HepG2 (cell line): ENCODE data around the gene SLC23A2. TPM values are rescaled to one million over a fixed set of nuclear protein-coding genes. Genes with fewer than 3 reads are reported as not detected.

ENCODE experiments used
- ASH2L ChIP-seq: fragments of 300-600, 200-600 bp; sonication (generic); IDR thresholded peaks from 2 replicates; pipeline ENCODE4 v1.7.0; 2017; ENCODE audit warnings: low read depth, mild to moderate bottlenecking, moderate library complexity, mixed read lengths, low read length; ENCODE audit not compliant: insufficient read length
- ATF6 ChIP-seq: sonication (generic); formaldehyde crosslinking; conservative IDR thresholded peaks from 2 replicates; pipeline ENCODE4 v1.4.0; 2020; ENCODE audit warnings: missing genetic modification reagents
- CHD4 ChIP-seq: fragments of 200-600 bp; sonication (generic); IDR thresholded peaks from 2 replicates; pipeline ENCODE4 v1.7.0; 2017; ENCODE audit warnings: mild to moderate bottlenecking, low read length, borderline replicate concordance
- CSRNP1 ChIP-seq: sonication (generic); formaldehyde crosslinking; IDR thresholded peaks from 2 replicates; pipeline ENCODE4 v1.8.1; 2023; ENCODE audit warnings: mild to moderate bottlenecking, missing genetic modification reagents
- DR1 ChIP-seq: sonication (generic); formaldehyde crosslinking; IDR thresholded peaks from 2 replicates; pipeline ENCODE4 v1.8.0; 2021; ENCODE audit warnings: mild to moderate bottlenecking, missing genetic modification reagents, inconsistent platforms
- FUBP1 ChIP-seq: sonication (generic); formaldehyde crosslinking; IDR thresholded peaks from 2 replicates; pipeline ENCODE4 v1.5.1; 2020; ENCODE audit warnings: missing genetic modification reagents, mild to moderate bottlenecking, borderline replicate concordance
- HCFC1 ChIP-seq: fragments of 150-350 bp; IDR thresholded peaks from 2 replicates; pipeline ENCODE4 v1.6.1; 2014; ENCODE audit warnings: low read depth, low read length
- MIXL1 ChIP-seq: IDR thresholded peaks from 2 replicates; pipeline ENCODE4 v1.6.1; 2016
- MZF1 ChIP-seq: sonication (generic); formaldehyde crosslinking; IDR thresholded peaks from 2 replicates; pipeline ENCODE4 v1.8.1; 2023; ENCODE audit warnings: mild to moderate bottlenecking, missing genetic modification reagents, borderline replicate concordance
- NPAS2 ChIP-seq: sonication (generic); formaldehyde crosslinking; IDR thresholded peaks from 2 replicates; pipeline ENCODE4 v1.8.0; 2022; ENCODE audit warnings: mild to moderate bottlenecking, missing genetic modification reagents, borderline replicate concordance
- PPARG ChIP-seq: conservative IDR thresholded peaks from 2 replicates; pipeline ENCODE4 v1.6.1; 2016; ENCODE audit warnings: missing biosample characterization, missing genetic modification reagents
- RFXANK ChIP-seq: IDR thresholded peaks from 2 replicates; pipeline ENCODE4 v1.6.1; 2016
- SRSF9 ChIP-seq: fragments of 200-400 bp; formaldehyde crosslinking; IDR thresholded peaks from 2 replicates; pipeline ENCODE4 v1.6.1; 2018; ENCODE audit warnings: borderline replicate concordance, mild to moderate bottlenecking, low read depth, low read length; ENCODE audit not compliant: insufficient read depth, poor library complexity, severe bottlenecking
- YEATS2 ChIP-seq: sonication (generic); formaldehyde crosslinking; IDR thresholded peaks from 2 replicates; pipeline ENCODE4 v1.4.0; 2020; ENCODE audit warnings: missing genetic modification reagents, borderline replicate concordance
- ZBTB4 ChIP-seq: sonication (generic); formaldehyde crosslinking; IDR thresholded peaks from 2 replicates; pipeline ENCODE4 v1.4.0; 2020; ENCODE audit warnings: missing genetic modification reagents, mild to moderate bottlenecking, borderline replicate concordance
- ZKSCAN1 ChIP-seq: fragments of 150-350 bp; IDR thresholded peaks from 2 replicates; pipeline ENCODE4 v1.6.1; 2014; ENCODE audit warnings: low read length
- ZNF891 ChIP-seq: sonication (generic); formaldehyde crosslinking; IDR thresholded peaks from 2 replicates; pipeline ENCODE4 v1.5.0; 2020; ENCODE audit warnings: mild to moderate bottlenecking, missing genetic modification reagents
- polyA plus RNA-seq, 8 experiments: library from polyadenylated mRNA; depleted of rRNA in 3 of 8; stranded (reverse) in 7 of 8; unstranded in 1 of 8; fragments of >200 nt; fragmentation: Illumina TruSeq in 4 of 8; extraction: Trizol in 4 of 8; gene quantifications; 2 replicates each; pipeline versions ENCODE4 v1.2.1 to v1.2.3, GENCODE V29; 2011 to 2016; ENCODE audit warnings: low read depth in 4 of 8, missing spikeins in 1 of 8, mixed read lengths in 1 of 8; ENCODE audit not compliant: insufficient read depth in 1 of 8
- total RNA-seq, 5 experiments: library from RNA; depleted of rRNA; stranded (reverse); fragments of >200 nt; fragmentation: Illumina TruSeq; extraction: Trizol; gene quantifications; 2 replicates each; pipeline ENCODE4 v1.2.3, GENCODE V29; 2016; ENCODE audit warnings: low read depth in 1 of 5
- TF ChIP-seq, protein P1 (sequence below): sonication (generic); formaldehyde crosslinking; IDR thresholded peaks from 2 replicates; pipeline ENCODE4 v1.8.1; 2023; ENCODE audit warnings: mild to moderate bottlenecking, missing genetic modification reagents

The SLC23A2 gene
- total and polyA plus RNA-seq, 2 of the 13 experiments (the other 11 are each of a cell fraction or from before 2014, with no cell fraction given) = 42.2 to 51.2 TPM

GRCh38 chr20:5000263-5001173, 792 bp downstream of the SLC23A2 start (continued):
- TF ChIP-seq, protein P1, sequence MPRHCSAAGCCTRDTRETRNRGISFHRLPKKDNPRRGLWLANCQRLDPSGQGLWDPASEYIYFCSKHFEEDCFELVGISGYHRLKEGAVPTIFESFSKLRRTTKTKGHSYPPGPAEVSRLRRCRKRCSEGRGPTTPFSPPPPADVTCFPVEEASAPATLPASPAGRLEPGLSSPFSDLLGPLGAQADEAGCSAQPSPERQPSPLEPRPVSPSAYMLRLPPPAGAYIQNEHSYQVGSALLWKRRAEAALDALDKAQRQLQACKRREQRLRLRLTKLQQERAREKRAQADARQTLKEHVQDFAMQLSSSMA (CRISPR knock-in tag) = peak; percentile 85
- no peak for TF ChIP-seq ZKSCAN1
- no peak for TF ChIP-seq MZF1 (CRISPR knock-in tag)
- 0 out of 2 replicates have a peak, but pooled peaks have one; percentile 34 for TF ChIP-seq ZBTB4 (CRISPR knock-in tag)
- no peak for TF ChIP-seq FUBP1 (CRISPR knock-in tag)
- peak; percentile 73 for TF ChIP-seq ASH2L
- TF ChIP-seq RFXANK (CRISPR knock-in tag) = no peak
- no peak; the same call in 1 of the 2 replicates for TF ChIP-seq PPARG (CRISPR knock-in tag)
- TF ChIP-seq HCFC1 = no peak
- no peak for TF ChIP-seq ATF6 (CRISPR knock-in tag)
- 0 out of 2 replicates have a peak, but pooled peaks have one; percentile 37 for TF ChIP-seq NPAS2
- peak; percentile 86 for TF ChIP-seq MIXL1 (CRISPR knock-in tag)
- peak; percentile 79; the same call in 1 of the 2 replicates for TF ChIP-seq CSRNP1 (CRISPR knock-in tag)
- peak; percentile 30; the same call in 1 of the 2 replicates for TF ChIP-seq ZNF891 (CRISPR knock-in tag)
- TF ChIP-seq CHD4 = 0 out of 2 replicates have a peak, but pooled peaks have one; percentile 21
- TF ChIP-seq SRSF9 = no peak
- TF ChIP-seq DR1 (CRISPR knock-in tag) = no peak
- no peak; the same call in 1 of the 2 replicates for TF ChIP-seq YEATS2 (CRISPR knock-in tag)
